COR-L47 (cell line): ENCODE data around the gene ARHGAP23.
"Not testable (repeated sequence)": the region's sequence is repeated elsewhere in the genome, so short reads cannot be mapped to it uniquely, and the experiment has no call there.

Experiments
- DNase-seq: peaks from one replicate; lab custom pipeline; 2025; lab: John Stamatoyannopoulos, UW

ARHGAP23 gene

DNA sequence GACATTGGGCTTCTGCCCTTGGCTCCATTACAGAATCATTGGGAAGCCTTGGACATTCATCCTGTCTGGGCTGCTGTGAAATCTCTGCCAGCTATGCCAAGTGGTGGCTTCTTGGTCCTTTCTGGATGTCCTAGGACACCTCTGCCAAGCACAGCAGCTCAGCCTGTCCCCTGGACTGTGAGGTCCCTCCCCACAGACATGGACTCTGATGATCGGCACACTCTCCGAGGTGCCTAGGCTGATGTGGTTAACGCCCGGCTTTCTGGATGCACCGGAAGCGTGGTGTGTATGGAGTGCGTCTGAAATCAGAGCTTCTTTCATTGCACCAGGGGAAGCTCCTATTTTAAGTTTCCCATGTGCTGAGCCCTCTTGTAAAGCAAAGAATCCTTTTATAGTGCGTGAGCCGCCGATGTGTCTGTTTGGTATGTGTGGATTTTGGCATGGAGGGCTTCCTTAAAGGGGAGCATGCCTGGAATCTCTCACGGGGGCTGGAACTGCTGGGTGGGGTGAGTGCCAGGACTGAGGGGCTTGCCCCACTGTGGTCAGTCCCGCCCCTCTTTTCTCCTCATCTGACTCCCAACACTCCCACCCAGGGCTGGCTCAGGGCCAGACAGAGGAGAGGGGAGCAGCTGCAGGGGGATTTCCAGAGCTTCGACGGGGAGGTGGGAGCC, 7.0 kb upstream of the ARHGAP23 start:
- DNase-seq = no peak

DNA sequence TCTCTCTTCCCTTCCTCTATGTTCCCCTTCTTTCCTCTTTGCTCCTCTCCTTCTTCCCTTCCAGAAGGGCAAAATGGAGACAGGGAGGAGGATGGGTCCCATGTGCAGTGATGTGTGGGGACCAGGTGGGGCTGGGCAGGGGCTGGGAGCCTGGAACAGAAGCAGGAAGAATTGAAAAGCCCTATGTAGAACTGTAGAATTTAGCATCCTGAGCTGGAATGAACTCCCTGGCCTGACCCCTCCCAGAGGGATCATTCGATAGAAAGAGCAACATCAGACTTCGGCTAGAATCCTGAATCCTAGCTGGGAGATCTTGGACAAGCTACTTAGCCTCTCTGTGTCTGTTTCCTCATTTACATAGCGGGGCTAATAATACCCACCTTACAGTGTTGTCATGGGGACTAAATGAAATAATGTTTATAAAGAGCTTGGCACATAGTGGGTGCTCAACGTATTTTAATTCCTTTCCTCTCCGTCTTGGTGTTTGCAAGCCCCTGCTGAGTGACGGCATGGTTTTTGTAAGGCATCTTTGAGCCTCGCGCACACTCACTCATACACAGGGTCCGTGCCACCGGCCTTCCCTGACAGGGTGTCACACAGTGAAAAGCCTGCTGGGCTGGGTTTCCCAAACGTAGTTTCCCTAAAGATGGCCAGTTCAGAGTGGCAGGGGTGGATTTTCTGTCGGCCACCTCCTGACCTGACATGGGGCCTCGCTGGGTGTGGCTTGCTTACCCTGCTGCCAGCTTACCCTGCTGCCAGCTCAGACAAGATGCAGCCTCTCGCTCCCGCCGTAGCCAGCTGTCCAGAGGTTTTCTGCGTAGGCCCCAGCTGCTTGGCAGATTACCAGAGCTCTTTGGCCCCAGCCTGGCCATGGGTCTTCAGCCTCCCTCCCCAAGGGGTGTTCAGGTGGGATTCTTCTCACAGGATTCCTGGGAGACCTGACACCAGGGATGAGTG, 6.1 kb upstream of the ARHGAP23 start:
- DNase-seq = no peak

DNA sequence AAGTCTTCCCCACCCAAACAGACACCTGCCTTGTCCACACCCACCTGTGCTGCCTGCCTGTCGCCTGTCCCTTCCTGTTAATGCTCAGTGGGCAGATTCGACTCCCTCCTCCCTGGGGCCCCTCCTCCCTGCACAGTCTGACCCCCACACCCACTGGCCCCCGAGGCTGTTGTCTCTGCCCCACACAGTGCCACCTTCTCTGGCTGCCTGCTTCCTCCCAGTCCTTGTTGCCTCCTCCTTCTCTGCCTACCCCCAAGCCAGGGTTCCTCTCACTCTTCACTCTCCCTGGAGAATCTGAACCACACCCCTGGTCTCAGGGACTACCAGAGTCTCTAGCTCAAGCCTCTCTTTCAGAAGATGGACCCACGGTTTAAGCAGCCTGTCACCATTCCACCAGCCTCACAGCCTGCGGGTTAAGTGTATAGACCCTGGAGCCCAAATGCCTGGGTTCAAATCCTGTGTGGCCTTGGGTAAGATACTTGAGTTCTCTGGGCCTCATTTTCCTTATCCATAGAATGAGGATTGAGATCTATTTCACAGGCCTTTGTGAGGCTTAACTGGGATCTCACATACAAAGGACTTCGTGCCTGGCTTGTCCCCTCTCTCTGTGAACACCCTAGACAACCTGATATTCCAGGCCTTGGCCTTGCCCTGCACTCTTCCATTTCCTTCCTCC, 3.8 kb upstream of the ARHGAP23 start:
- DNase-seq = peak; percentile 53

DNA sequence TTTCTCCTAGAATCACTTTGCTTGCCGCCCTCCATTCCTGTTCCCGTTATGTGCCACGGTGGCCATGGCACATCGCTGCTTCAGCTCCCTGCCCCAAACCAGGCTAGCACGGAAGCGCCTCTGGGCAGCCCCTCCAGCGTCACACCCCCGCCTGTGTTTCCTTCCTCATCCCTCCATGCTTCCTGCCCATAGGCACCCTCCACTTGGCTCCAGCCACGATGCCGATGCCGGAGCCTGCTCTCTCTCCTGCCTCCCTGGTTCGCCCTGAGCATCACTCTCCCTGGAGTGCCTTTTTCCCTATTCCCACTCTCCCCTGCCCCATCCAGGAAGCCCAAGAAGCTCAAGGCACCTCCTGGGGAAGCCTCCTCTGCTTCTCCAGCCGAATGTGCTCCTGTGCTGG, 3.2 kb upstream of the ARHGAP23 start:
- DNase-seq = no peak

DNA sequence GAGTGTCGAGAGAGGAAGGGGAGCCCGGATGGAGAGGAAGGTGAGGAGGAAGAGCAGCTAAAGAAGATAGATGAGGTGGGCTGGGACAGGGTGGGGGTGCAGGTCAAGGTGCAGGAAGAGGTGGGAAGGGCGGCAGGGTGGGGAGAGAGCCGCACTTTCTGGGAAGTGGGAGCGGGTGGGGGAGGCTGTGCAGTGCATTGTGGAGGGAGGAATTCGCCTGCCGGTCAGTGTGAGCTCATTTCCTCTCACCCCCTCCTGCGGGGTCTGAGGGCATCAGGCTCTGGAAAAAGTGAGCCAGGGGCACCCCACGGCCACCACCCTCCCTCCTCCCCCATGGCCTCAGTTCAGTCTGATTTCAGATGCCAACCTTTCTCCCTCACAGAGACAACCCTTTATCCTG, 2.5 kb upstream of the ARHGAP23 start:
- DNase-seq = no peak

DNA sequence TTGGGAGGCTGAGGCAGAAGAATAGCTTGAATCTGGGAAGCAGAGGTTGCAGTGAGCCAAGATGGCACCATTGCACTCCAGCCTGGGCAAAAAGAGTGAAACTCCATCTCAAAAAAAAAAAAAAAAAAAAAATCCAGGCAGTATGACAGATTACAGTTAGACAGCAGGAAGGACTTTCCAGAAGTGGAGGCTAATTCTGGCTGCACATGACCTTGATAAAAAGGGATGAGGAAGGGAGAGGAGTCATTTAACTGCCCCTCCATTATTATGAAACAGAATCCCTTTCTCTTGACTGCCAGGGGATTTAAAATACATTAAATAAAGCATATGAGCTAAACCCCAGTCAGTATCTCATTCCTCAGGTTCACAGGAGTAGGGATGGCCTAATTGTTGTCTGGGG, 1.8 kb upstream of the ARHGAP23 start:
- DNase-seq = no peak

DNA sequence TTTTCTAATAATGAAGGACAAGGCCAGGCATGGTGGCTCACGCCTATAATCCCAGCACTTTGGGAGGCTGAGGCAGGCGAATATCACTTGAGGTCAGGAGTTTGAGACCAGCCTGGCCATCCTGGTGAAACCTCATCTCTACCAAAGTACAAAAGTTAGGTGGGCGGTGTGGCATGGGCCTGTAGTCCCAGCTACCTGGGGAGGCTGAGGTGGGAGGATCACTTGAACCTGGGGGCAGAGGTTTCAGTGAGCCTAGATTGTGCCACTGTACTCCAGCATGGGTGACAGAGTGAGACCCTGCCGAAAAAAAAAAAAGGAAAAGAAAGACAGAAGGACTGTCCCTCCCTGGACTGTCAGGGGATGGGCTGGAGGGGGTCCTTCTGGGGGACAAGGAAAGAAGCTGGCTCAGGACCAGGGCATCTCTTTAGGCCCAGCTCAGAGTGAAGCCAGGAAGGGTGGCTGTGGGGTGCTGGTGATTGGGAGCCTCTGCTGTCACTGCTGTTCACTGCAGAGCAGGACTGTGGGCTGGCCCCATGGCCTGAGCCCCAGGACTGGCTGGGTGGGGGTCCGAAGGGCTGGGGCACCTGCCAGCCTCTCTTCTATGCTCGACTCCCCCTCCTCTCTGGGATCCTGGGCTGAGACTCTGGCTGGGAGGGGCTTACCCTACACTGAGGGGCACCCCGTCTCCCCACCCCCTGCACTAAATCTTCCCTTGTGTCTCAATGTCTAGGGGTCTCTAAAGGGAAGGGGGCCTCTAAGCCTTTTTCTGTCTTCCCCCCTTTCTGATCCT, 909 bp upstream of the ARHGAP23 start:
- DNase-seq = no peak

DNA sequence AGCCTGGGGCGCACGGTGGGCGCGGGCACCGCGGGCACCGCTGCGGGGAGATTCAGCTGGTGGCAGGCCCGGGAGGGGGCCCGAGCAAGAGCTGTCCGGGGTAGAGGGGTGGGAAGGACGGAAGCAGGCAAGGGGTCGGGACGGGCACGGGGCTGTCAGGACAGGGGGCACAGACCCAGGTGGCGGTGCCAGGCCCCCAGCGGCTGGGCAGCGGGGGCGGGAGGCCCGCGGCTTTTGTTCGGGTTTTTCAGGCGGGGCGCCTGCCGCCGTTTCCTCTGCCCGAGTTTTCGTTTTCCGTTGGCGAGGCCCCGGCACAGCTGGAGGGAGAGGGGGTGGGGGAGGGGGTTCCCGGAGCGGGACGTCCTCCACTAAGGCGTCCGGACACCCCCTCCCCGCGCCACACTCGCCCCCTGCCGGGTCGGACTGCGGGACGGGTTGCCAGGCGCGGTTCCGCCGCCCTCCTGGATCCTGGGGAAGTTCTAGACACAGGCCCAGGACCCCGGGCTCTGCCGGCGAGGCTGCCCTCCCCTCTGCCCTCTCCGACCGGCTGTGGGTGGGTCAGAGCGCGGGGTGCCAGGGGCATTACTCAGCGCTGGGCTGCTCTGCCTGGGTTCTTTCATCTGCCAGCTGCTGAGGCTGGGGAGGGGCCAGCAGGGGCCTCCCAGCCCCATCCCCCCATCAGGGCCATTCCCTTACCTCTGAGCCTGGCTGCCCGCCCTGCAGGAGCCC, 543 bp downstream of the ARHGAP23 start:
- no peak for DNase-seq

DNA sequence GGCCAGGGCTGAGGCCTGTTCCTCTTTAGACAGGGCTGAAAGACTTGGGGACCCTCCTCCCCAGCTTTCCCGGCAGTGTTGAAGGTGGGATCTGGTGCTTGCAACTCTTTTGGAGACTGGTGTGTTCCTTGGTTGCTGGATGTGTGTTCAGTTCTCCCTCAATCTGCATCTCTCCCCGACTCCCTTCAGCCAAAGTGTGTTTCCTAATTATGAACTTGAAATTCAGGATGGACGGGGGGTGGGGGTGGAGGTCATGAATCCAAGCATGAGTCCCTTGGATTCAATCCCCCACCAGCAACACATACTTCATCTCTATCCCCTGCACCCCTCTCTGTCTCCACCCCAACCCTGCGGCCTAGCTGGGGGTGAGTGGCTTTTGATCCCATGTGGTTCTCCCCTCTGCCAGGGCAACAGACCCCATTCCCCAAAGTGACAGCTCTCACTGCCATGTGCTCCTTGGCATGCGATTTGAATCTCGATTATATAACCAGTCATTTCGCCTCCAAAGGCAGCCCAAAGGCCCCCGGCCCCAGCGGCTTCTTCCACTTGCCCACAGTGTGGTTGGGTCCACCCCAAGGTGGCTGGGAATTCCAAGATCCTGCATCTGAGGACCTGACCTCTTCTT, 1.3 kb downstream of the ARHGAP23 start:
- DNase-seq = no peak

DNA sequence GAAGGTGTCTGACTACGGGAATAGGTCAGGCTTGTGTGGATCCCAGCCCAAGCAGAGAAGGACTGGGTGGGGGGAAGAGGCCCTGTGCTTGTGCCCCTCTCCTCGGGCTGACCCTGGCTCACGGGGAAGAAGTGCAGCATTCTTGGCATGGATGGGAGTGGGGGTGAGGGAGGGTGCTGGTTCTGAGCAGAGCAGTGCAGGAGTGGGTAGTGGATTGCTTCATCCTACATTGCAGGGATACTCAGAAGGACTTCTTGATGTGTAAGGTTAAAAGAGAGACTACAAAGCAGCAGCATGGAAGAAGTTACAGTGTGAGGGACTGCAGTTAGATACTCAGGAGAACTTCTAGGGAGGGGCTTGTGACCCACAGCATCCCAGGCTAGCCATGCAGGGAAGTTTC, 2.1 kb downstream of the ARHGAP23 start:
- no peak for DNase-seq

DNA sequence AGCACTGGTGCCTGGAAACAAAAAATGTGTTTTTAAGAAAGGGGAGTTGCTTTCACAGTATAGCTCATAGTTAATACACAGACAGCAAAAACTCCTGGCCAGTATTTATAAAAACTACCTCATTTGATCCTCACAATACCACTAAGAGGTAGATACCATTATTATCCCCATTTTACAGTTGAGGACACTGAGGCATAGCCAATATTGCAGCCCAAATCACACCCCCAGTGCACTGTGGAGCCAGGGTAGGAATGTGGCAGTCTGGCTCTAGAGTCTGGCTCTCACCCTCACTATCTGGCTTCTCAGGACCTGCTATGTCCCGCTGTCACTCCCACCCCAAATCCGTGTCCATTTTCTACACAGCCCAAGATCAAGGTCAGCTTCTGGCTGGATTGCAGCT, 2.6 kb downstream of the ARHGAP23 start:
- DNase-seq = no peak

DNA sequence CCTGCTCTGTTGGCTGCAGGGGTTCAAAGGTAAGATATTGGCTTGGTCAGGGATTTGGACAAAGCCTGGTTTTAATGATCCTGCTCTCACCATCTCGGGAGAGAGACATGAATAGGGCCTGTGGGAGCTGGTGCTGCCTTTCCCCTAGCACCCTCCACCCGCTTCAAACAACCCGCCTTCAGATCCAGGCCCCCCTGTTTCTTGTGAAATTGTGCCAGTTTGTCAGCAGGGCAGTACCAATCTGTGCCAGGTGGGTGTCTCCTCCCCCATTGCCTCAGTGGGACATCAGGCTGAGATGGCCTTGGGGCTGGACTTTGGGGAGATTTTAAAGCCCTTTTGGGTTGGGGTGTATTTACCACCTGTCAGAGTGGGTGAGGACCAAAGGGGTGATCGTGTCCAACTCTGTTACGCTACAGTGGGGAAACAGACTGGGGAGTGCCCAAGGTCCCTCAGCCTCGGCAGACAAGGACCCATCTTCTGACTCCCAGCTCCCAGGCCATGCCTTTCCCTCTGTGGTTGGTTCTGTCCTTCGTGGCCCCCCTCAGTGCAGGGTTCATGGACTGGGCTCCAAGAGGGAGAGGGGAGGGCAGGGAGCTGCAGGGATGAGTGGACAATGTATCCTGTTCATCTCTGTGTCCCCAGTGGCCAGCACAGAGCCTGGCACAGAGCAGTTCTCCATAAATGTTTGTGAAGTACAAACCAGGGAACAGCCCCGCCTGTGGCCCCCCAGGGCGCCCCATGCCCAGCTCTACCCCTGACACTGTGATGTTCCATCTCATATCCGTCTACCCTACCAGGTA, 3.3 kb downstream of the ARHGAP23 start:
- no peak for DNase-seq

DNA sequence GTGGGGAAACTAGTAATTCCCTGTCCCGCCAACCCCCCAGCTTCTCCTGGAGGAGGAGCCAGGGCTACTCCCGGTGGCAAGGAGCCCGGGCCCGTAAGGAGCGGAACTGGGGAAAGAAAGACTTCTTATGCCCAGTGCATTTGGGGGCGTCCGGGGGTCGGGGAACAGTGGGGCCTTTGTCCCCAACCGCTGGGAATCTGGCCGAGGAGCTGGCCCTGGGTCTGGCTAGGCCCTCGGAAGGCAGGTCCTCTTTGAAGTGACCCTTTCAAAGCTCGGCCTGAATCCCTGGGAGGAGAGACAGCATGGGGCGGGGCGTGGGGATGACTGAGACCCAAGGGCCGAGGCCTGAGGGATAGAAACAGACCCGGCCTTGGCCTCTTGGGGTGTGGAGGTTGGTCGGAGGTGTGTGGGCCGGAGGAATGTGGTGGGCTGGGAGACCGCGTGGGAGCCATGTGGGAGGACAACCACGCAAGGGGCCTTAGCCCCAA, 6.0 kb downstream of the ARHGAP23 start:
- DNase-seq = no peak

DNA sequence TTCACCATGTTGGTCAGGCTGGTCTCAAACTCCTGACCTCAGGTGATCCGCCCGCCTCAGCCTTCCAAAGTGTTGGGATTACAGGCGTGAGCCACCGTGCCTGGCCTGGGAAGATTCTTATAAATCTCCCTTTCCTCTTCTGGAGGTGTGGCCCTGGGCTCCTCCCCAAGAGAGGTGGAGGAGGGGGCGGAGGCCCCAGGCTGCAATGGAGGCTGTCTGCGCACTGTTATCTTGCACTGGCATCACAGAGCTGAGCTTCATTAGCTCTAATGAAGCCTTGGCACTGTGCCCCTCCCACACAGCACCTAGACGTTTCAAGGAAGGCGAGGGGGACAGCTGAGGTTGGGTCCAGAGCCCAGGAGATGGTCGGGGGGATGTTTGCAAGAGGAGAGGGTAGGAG, 7.5 kb downstream of the ARHGAP23 start:
- DNase-seq = no peak

DNA sequence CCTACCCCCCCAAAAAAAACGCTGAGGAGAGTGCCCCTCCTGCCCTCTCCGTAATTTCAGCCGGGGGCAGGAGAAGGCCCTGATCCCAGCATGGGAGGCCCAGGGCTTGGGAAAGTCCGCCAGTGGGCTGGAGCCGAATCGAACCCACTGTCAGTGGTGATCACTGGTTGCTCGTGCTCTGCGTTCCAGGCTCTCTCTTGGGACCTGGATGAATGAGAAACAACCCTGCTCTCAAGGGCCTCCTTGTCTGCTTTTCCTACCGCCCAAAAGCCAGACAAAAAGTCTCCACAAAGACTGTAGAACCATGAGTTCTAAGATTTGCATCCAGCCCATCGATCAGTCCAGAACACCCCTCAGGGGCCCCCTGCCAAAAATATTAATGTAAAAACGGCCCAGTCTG, 8.1 kb downstream of the ARHGAP23 start:
- DNase-seq = no peak

DNA sequence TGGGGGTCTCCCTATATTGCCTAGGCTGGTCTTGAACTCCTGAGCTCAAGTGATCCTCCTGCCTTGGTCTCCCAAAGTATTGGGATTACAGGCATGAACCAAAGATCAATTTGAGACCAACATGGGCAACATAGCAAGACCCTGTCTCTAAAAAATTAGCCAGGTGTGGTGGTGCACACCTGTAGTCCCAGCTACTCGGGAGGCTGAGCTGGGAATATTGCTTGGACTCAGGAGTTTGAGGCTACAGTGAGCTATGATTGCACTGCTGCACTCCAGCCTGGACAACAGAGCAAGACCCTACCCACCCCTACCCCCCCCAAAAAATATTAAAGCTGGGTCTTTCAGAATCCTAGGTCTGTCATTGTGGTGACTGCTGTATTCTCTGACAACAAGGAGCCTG, 9.0 kb downstream of the ARHGAP23 start:
- not testable (repeated sequence) for DNase-seq

DNA sequence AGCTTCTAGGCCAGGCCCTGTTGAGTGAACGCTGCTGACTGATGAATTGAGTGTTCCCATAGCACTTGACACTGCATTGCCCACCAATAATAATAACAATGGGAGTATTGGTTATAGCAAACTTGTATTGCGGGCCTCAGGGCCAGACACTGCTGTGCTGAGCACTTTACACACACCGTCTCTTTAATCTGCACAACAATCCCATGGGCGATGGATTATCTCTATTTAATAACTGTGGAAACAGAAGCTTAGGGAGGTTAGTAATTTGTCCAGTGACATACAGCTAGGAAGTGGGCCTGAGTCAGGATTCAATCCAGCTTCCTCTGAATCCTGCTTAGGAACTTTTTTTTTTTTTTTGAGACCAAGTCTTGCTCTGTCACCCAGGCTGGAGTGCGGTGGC, 11.2 kb downstream of the ARHGAP23 start:
- no peak for DNase-seq

DNA sequence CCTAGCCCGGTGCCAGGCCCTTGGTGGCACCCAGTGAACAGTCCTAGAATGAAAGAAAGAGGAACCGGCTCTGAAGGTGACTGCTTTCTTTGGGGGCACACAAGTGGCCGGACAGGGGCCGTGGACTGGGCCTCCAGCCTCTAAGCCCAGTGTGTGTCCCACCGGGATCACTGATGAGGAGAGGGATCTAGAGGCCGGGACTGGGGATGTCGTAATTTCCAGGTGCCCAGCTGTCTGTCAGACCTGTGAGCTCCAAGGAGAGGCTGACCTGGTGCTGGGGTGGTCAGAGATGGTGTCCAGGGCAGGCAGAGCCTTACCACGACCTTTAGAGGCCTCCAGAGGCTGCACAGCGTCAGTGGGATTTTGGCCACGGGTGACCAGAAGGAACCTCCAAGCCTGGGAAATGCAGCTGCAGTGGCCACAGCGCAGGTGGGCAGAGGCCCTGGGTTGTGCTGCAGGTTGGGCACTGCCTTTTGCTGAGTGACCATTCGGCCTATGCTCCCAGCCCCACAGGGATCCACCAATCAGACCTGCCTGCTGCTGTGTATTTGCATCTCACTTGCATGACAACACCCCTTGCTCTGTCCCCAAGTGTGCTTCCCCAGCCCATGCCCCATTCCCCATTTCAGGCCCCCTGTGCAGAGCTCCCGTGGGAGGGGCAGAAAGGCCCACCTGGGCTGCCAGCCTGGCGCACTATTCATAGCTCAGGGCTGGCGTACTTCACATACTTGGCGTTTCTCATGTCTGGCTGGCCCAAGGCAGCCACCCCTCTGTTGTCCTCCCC, 12.5 kb downstream of the ARHGAP23 start:
- no peak for DNase-seq

DNA sequence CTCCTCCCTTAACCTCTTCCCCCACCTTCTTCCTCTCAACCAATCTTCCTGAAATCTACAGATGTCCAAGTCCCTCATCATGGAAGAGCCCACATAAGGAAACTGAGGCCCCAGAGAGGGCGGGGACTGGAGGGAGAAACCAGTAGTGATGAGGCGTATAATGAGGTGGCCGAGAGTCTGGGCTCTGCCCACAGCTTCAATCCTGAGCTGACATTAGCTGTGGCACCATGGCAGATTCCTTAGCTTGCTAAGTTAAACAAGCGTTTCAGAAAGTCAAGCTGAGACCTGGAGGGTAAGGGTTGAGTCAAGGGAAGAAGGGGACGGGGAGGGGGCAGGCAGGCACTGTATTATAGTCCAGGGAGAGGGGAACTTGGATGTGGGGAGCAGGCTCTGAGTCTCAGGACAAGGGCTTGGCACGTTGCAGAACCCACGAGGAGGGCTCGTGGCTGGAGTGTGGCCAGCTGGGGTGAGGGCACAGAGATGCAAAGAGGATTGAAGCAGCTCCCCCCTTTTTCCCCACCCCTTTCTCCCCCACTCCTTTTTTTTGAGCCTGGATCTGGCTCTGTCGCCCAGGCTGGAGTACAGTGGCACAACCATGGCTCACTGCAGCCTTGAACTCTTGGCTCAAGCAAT, 13.3 kb downstream of the ARHGAP23 start:
- DNase-seq = no peak
